B cell (primary cell): ENCODE results near the gene VANGL2. TPM values are rescaled to one million over a fixed set of nuclear protein-coding genes. Genes with fewer than 3 reads are reported as not detected.
A peak's percentile ranks its signal among the peaks of the same experiment; 100 is the strongest.

Experiments
- ATAC-seq: fragments of 200-7000 bp; cut with Tn5 transposase; one replicate; pipeline ENCODE4 v1.10.0; 2021; ENCODE audit warnings: low read depth, mild to moderate bottlenecking, moderate number of reproducible peaks, moderate library complexity
- CTCF ChIA-PET: fragments of 350-600 bp; sonication (Branson Sonifier 250); formaldehyde crosslinking; loops from one replicate; lab custom pipeline; 2021; ENCODE audit warnings: antibody characterized with exemption, inconsistent platforms; lab: Charles Lee
- POLR2A ChIA-PET: fragments of 350-600 bp; sonication (Branson Sonifier 250); formaldehyde crosslinking; loops from one replicate; lab custom pipeline; 2021; ENCODE audit warnings: antibody characterized with exemption; lab: Charles Lee
- DNase-seq: peaks from one replicate; pipeline ENCODE4 v3.0.0; 2013
- H2AFZ ChIP-seq: 2 replicates; pipeline ENCODE4 v1.6.1; 2012; ENCODE audit warnings: mild to moderate bottlenecking, low read depth, low read length; ENCODE audit not compliant: insufficient read depth, poor library complexity, severe bottlenecking
- H3K27ac ChIP-seq, 2 donors: 1 replicate in 1 of 2; 2 replicates in 1 of 2; pipeline ENCODE4 v1.5.1; 2012 to 2013; ENCODE audit warnings: low read length in 2 of 2, mild to moderate bottlenecking in 2 of 2, moderate library complexity in 1 of 2
- H3K27me3 ChIP-seq, 4 experiments: fragments of 200-600 bp in 1 of 4; sonication (generic) in 1 of 4; replicated peaks in 1 of 4; 1 replicate in 2 of 4; 2 replicates in 2 of 4; pipeline versions ENCODE4 v1.6.1 to v1.7.0; 2013 to 2016; ENCODE audit warnings: low read length in 3 of 4, mild to moderate bottlenecking in 2 of 4, mixed read lengths in 1 of 4, moderate library complexity in 1 of 4; ENCODE audit not compliant: insufficient read depth in 4 of 4, control insufficient read depth in 3 of 4; ENCODE audit errors: control extremely low read depth in 1 of 4
- H3K36me3 ChIP-seq, 2 experiments: replicated peaks in 1 of 2; 1 replicate in 1 of 2; 2 replicates in 1 of 2; pipeline versions ENCODE4 v1.6.1 to v1.7.1; 2013; ENCODE audit warnings: low read length in 1 of 2; ENCODE audit not compliant: insufficient read depth in 2 of 2, control insufficient read depth in 1 of 2; ENCODE audit errors: control extremely low read depth in 1 of 2, extremely low read depth in 1 of 2
- H3K4me1 ChIP-seq, 2 donors: fragments of 200-600 bp in 1 of 2; sonication (generic) in 1 of 2; 1 replicate in 1 of 2; 2 replicates in 1 of 2; pipeline versions ENCODE4 v1.5.1 to v1.6.1; 2013 to 2017; ENCODE audit warnings: low read length in 2 of 2; ENCODE audit not compliant: control insufficient read depth in 2 of 2, insufficient read depth in 2 of 2
- H3K4me2 ChIP-seq: replicated peaks from 2 replicates; pipeline ENCODE3; 2012; ENCODE audit warnings: mild to moderate bottlenecking, low read depth, low read length; ENCODE audit not compliant: poor library complexity, severe bottlenecking
- H3K4me3 ChIP-seq, 5 experiments: fragments of 200-600 bp in 1 of 5; sonication (generic) in 1 of 5; 1 replicate in 3 of 5; 2 replicates in 2 of 5; pipeline versions ENCODE4 v1.5.1 to v1.7.0; 2011 to 2016; ENCODE audit warnings: low read length in 4 of 5, mild to moderate bottlenecking in 4 of 5, low read depth in 2 of 5, control low read depth in 1 of 5, moderate library complexity in 1 of 5; ENCODE audit not compliant: insufficient read depth in 1 of 5; ENCODE audit errors: control extremely low read depth in 1 of 5, extremely low read depth in 1 of 5
- H3K79me2 ChIP-seq: fragments of 200-600 bp; sonication (generic); one replicate; pipeline ENCODE4 v1.6.0; 2016; ENCODE audit warnings: low read length; ENCODE audit not compliant: control insufficient read depth, insufficient read depth
- H3K9ac ChIP-seq: fragments of 200-600 bp; sonication (generic); 2 replicates; pipeline ENCODE4 v1.6.1; 2017; ENCODE audit warnings: mild to moderate bottlenecking, low read length, moderate library complexity
- H3K9me3 ChIP-seq, 3 donors: one replicate each; pipeline versions ENCODE4 v1.6.1 to v1.7.1; 2013; ENCODE audit warnings: low read length in 2 of 3; ENCODE audit not compliant: control insufficient read depth in 2 of 3, insufficient read depth in 1 of 3; ENCODE audit errors: control extremely low read depth in 1 of 3
- H4K20me1 ChIP-seq: 2 replicates; pipeline ENCODE4 v1.6.0; 2012; ENCODE audit warnings: mild to moderate bottlenecking, low read length; ENCODE audit not compliant: insufficient read depth, control insufficient read depth, poor library complexity, severe bottlenecking
- H3K27ac Mint-ChIP-seq: one replicate; pipeline ENCODE4 v1.8.0; 2021; ENCODE audit warnings: mixed read lengths
- H3K27me3 Mint-ChIP-seq: one replicate; pipeline ENCODE4 v1.8.0; 2021; ENCODE audit warnings: mixed read lengths
- H3K4me1 Mint-ChIP-seq: one replicate; pipeline ENCODE4 v1.8.0; 2021; ENCODE audit warnings: mixed read lengths
- H3K4me3 Mint-ChIP-seq: one replicate; pipeline ENCODE4 v1.8.0; 2021; ENCODE audit warnings: mixed read lengths
- H3K9me3 Mint-ChIP-seq: one replicate; pipeline ENCODE4 v1.8.0; 2022; ENCODE audit warnings: mixed read lengths; ENCODE audit not compliant: insufficient read depth
- CTCF ChIP-seq: fragments of 200-600 bp; IDR thresholded peaks from one replicate; pipeline ENCODE4 v1.8.0; 2022; ENCODE audit warnings: antibody characterized with exemption, mild to moderate bottlenecking
- EZH2 ChIP-seq: IDR thresholded peaks from 2 replicates; pipeline ENCODE4 v1.6.1; 2012; ENCODE audit warnings: borderline replicate concordance, low read depth, mild to moderate bottlenecking, moderate library complexity, low read length; ENCODE audit not compliant: insufficient read depth, poor library complexity, severe bottlenecking
- WGBS: methylation state at CpG from one replicate; pipeline ENCODE4 v1.1.5; 2013; ENCODE audit warnings: missing lambda C conversion rate; ENCODE audit not compliant: insufficient coverage; 5-methylcytosine and 5-hydroxymethylcytosine counted together
- intact Hi-C: fragments of 100-400 bp; cut with micrococcal nuclease; formaldehyde crosslinking; loops from one replicate; pipeline ENCODE4 v1.10.0; 2022
- polyA plus RNA-seq: library from polyadenylated mRNA; depleted of rRNA; stranded (reverse); fragments of >200 nt; gene quantifications from 2 replicates; pipeline ENCODE4 v1.2.3, GENCODE V29; 2012
- total RNA-seq, 2 donors: library from RNA; stranded (reverse); fragments of 120-200 nt in 1 of 2; gene quantifications; 1 replicate in 1 of 2; 2 replicates in 1 of 2; pipeline versions ENCODE4 v1.2.3 to v1.2.4, GENCODE V29; 2013 to 2022

Gene VANGL2
- total and polyA plus RNA-seq, 2 donors (not counting 1 experiment from before 2014, with no cell fraction given) = 0.48 to 14.4 TPM

- intact Hi-C loops = loop anchor here (10.0 kb wide), 1 partner anchor 93 kb away; the partner anchor contains the start of genes COPA and NCSTN
- H3K4me3 Mint-ChIP-seq = peak overlapping the region; percentile 89
- CTCF ChIA-PET = interaction anchor here (0.7 to 3.5 kb wide), 6 partner anchors 9 to 172 kb away, joined by 3 to 14 read pairs (median 8); no protein-coding TSS in a partner anchor
- Histone ChIP-seq H3K27ac (peak overlapping the region; percentile 72 to 92), H3K9me3 (no peaks in the 10 kb centered on the region), H3K79me2 (no peaks in the 10 kb centered on the region), H3K27me3 (no peaks in the 10 kb centered on the region), H2AFZ (peak overlapping the region; percentile 85), H3K4me2 (peak overlapping the region; percentile 74), H3K4me1 (peaks cover 38 to 40% of the 10 kb centered on the region in 2 donors), H3K9ac (peak overlapping the region; percentile 62), H3K36me3 (no peaks in the 10 kb centered on the region), H3K4me3 (peak overlapping the region; percentile 5 to 56 (median 36)), H4K20me1 (no peaks in the 10 kb centered on the region)
- no CpG with 5 or more reads among the region's 4 CpGs for WGBS
- H3K27me3 Mint-ChIP-seq = no peaks in the 10 kb centered on the region
- peak overlapping the region; percentile 98 for H3K27ac Mint-ChIP-seq
- H3K4me1 Mint-ChIP-seq = peaks cover 66% of the 10 kb centered on the region
- H3K9me3 Mint-ChIP-seq = peaks cover 13% of the 10 kb centered on the region
- DNase-seq (peak; percentile 73), ATAC-seq (peak; percentile 86)
- POLR2A ChIA-PET = interaction anchor here (0.7 to 1.0 kb wide), 2 partner anchors 11 to 14 kb away, joined by 3 read pairs; no protein-coding TSS in a partner anchor
- no peak for TF ChIP-seq CTCF
- no peak for TF ChIP-seq EZH2
Measured at GRCh38 chr1:160437432-160438316, 37.3 kb downstream of the VANGL2 start.
